ENCODE measurements around the gene ICOS. TPM values are rescaled to one million over a fixed set of nuclear protein-coding genes. Genes with fewer than 3 reads are reported as not detected.

Gene ICOS
- total and polyA plus RNA-seq, 10 of the 15 experiments (the other 5 are each of a cell fraction or from before 2014, with no cell fraction given): 0.47 to 36.0 (median 0.87) TPM

DNA sequence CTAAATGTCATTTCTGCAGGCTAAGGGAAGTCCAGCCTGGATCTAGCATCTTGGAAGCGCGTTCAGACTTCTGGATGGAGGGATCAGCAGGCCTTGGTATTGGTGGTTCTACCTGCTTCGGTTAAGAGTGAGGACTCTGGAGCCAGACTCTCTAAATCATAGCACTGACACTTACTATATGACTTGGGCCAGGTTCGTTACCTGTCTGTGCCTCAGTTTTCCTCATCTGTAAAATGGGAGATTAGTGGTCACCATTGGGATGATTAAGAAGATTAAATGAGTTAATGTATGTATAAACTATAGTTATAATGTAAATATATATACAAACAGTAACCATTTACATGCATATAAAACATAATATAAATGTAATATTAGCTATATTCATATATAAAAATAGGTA is 995 bp upstream of the ICOS start:
- H3K4me1 ChIP-seq (ENCODE audit: control insufficient read depth, insufficient read depth, low read length): no peaks in the 10 kb centered on the region
- intact Hi-C loops (cut with micrococcal nuclease; ENCODE audit: unreplicated experiment) (no loop called here), in situ Hi-C loops (cut with MboI) (no loop called here)
- H3K36me3 ChIP-seq (ENCODE audit: control insufficient read depth in 2 of 2, insufficient read depth in 2 of 2, low read length in 1 of 2): no peaks in the 10 kb centered on the region
- no peak for TF ChIP-seq RAD51 (IDR thresholded peaks at IDR 0.05)
- TF ChIP-seq KDM1A (IDR thresholded peaks at IDR 0.05; ENCODE audit: borderline replicate concordance): no peak
- no peak for TF ChIP-seq ZSCAN29 (IDR thresholded peaks at IDR 0.05)
- TF ChIP-seq, protein P1, sequence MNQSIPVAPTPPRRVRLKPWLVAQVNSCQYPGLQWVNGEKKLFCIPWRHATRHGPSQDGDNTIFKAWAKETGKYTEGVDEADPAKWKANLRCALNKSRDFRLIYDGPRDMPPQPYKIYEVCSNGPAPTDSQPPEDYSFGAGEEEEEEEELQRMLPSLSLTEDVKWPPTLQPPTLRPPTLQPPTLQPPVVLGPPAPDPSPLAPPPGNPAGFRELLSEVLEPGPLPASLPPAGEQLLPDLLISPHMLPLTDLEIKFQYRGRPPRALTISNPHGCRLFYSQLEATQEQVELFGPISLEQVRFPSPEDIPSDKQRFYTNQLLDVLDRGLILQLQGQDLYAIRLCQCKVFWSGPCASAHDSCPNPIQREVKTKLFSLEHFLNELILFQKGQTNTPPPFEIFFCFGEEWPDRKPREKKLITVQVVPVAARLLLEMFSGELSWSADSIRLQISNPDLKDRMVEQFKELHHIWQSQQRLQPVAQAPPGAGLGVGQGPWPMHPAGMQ (IDR thresholded peaks at IDR 0.05; ENCODE audit: borderline replicate concordance): no peak
- no peak for TF ChIP-seq IRF4 (IDR thresholded peaks at IDR 0.05; ENCODE audit: low read depth, low read length)
- TF ChIP-seq MEF2A (IDR thresholded peaks at IDR 0.05; ENCODE audit: insufficient read depth, low read depth, low read length): no peak
- TF ChIP-seq CHD4 (IDR thresholded peaks at IDR 0.05): no peak
- no peak for TF ChIP-seq MXI1 (IDR thresholded peaks at IDR 0.05; ENCODE audit: low read depth, low read length)
- TF ChIP-seq NRF1 (conservative IDR thresholded peaks at IDR 0.05; ENCODE audit: low read depth, low read length): no peak
- TF ChIP-seq RAD21 (IDR thresholded peaks at IDR 0.05; ENCODE audit: insufficient read depth, low read depth, low read length): no peak
- TF ChIP-seq JUNB (IDR thresholded peaks at IDR 0.05): no peak
- TF ChIP-seq, protein P2, sequence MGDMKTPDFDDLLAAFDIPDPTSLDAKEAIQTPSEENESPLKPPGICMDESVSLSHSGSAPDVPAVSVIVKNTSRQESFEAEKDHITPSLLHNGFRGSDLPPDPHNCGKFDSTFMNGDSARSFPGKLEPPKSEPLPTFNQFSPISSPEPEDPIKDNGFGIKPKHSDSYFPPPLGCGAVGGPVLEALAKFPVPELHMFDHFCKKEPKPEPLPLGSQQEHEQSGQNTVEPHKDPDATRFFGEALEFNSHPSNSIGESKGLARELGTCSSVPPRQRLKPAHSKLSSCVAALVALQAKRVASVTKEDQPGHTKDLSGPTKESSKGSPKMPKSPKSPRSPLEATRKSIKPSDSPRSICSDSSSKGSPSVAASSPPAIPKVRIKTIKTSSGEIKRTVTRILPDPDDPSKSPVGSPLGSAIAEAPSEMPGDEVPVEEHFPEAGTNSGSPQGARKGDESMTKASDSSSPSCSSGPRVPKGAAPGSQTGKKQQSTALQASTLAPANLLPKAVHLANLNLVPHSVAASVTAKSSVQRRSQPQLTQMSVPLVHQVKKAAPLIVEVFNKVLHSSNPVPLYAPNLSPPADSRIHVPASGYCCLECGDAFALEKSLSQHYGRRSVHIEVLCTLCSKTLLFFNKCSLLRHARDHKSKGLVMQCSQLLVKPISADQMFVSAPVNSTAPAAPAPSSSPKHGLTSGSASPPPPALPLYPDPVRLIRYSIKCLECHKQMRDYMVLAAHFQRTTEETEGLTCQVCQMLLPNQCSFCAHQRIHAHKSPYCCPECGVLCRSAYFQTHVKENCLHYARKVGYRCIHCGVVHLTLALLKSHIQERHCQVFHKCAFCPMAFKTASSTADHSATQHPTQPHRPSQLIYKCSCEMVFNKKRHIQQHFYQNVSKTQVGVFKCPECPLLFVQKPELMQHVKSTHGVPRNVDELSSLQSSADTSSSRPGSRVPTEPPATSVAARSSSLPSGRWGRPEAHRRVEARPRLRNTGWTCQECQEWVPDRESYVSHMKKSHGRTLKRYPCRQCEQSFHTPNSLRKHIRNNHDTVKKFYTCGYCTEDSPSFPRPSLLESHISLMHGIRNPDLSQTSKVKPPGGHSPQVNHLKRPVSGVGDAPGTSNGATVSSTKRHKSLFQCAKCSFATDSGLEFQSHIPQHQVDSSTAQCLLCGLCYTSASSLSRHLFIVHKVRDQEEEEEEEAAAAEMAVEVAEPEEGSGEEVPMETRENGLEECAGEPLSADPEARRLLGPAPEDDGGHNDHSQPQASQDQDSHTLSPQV (IDR thresholded peaks at IDR 0.05): no peak
- TF ChIP-seq SIN3A (IDR thresholded peaks at IDR 0.05; ENCODE audit: low read depth, low read length): no peak
- TF ChIP-seq HDAC6 (IDR thresholded peaks at IDR 0.05; ENCODE audit: unreplicated experiment): no peak
- no peak for TF ChIP-seq SREBF2 (IDR thresholded peaks at IDR 0.05; ENCODE audit: low read length)
- no peak for TF ChIP-seq BACH1 (IDR thresholded peaks at IDR 0.05; ENCODE audit: borderline replicate concordance)
- TF ChIP-seq, protein P3, sequence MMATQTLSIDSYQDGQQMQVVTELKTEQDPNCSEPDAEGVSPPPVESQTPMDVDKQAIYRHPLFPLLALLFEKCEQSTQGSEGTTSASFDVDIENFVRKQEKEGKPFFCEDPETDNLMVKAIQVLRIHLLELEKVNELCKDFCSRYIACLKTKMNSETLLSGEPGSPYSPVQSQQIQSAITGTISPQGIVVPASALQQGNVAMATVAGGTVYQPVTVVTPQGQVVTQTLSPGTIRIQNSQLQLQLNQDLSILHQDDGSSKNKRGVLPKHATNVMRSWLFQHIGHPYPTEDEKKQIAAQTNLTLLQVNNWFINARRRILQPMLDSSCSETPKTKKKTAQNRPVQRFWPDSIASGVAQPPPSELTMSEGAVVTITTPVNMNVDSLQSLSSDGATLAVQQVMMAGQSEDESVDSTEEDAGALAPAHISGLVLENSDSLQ (IDR thresholded peaks at IDR 0.05): no peak
- no TSS peak for BruUV-seq (replicated peaks)
- DNase-seq (ENCODE audit: low read depth, low spot score) (no peak), ATAC-seq (no peak), FAIRE-seq (no peak)
- no peak overlapping the region for H3K9ac ChIP-seq (ENCODE audit: control insufficient read depth, insufficient read depth, low read length)
- ChIA-PET SMC1A (ENCODE audit: uncharacterized antibody, unreplicated experiment) (interaction anchor here (1.3 kb wide), 1 partner anchor 12 kb away, joined by 4 read pairs; no protein-coding TSS in a partner anchor), RAD21 (ENCODE audit: unreplicated experiment) (no interaction called here), POLR2A (no interaction called here), CTCF (interaction anchor here (0.6 kb wide), 1 partner anchor 330 kb away, joined by 5 read pairs; no protein-coding TSS in a partner anchor)
- H3K79me2 ChIP-seq (ENCODE audit: control insufficient read depth, insufficient read depth, low read length): no peaks in the 10 kb centered on the region
- H3K27ac ChIP-seq (ENCODE audit: control insufficient read depth, insufficient read depth): no peak overlapping the region
- H3K27me3 ChIP-seq (replicated peaks in 1 of 2; ENCODE audit: control insufficient read depth in 2 of 2, insufficient read depth in 2 of 2, low read length in 1 of 2): no peaks in the 10 kb centered on the region
- no peak overlapping the region for H2AFZ ChIP-seq (ENCODE audit: control insufficient read depth, low read depth, low read length)
- no peaks in the 10 kb centered on the region; the same call in 2 of the 3 replicates for H3K9me3 ChIP-seq (replicated peaks; ENCODE audit: control insufficient read depth, insufficient read depth, low read length)
- H4K20me1 ChIP-seq (ENCODE audit: control insufficient read depth, insufficient read depth): no peaks in the 10 kb centered on the region
- WGBS (ENCODE audit: insufficient coverage, insufficient replicate concordance, low lambda C conversion rate, missing lambda C conversion rate): 60% methylated on average over 4 of the region's 4 CpGs
- H3K4me2 ChIP-seq (ENCODE audit: control insufficient read depth, insufficient read depth): no peak overlapping the region
- H3K4me3 ChIP-seq: no peak overlapping the region

All from GM12878 (cell line).